Peyer's patch (tissue), 4 donors: ENCODE data around the gene COPG2. TPM values are rescaled to one million over a fixed set of nuclear protein-coding genes. Genes with fewer than 3 reads are reported as not detected.
A peak's percentile ranks its signal among the peaks of the same experiment; 100 is the strongest.

Source experiments
- DNase-seq, 3 donors: peaks; one replicate each; pipeline ENCODE4 v3.0.0-alpha.2; 2017 to 2019
- H3K27ac ChIP-seq, 4 donors: fragments of 200-600 bp; sonication (generic); one replicate each; pipeline ENCODE4 v1.5.1; 2016 to 2019
- H3K27me3 ChIP-seq, 2 donors: fragments of 200-600 bp; sonication (generic); one replicate each; pipeline ENCODE4 v1.5.1; 2019
- H3K36me3 ChIP-seq, 3 donors: fragments of 200-600 bp; sonication (generic); one replicate each; pipeline ENCODE4 v1.5.1; 2016 to 2019
- H3K4me1 ChIP-seq, 4 donors: fragments of 200-600 bp; sonication (generic); one replicate each; pipeline ENCODE4 v1.5.1; 2016 to 2019
- H3K4me3 ChIP-seq, 4 donors: fragments of 200-600 bp; sonication (generic); 1 replicate in 3 of 4; 2 replicates in 1 of 4; pipeline ENCODE4 v1.5.1; 2016 to 2019; ENCODE audit warnings: mild to moderate bottlenecking in 1 of 4
- H3K9me3 ChIP-seq, 4 donors: fragments of 200-600 bp; sonication (generic); one replicate each; pipeline ENCODE4 v1.5.1; 2016 to 2019; ENCODE audit warnings: mild to moderate bottlenecking in 1 of 4
- CTCF ChIP-seq, 6 experiments: fragments of 450-650 bp in 4 of 6; fragments of 200-600 bp in 2 of 6; sonication (generic) in 1 of 6; IDR thresholded peaks; one replicate each; pipeline ENCODE4 v1.5.1; 2017 to 2019; ENCODE audit warnings: antibody characterized with exemption in 6 of 6, mild to moderate bottlenecking in 3 of 6, moderate library complexity in 1 of 6
- POLR2A ChIP-seq, 2 donors: fragments of 450-650 bp; IDR thresholded peaks; one replicate each; pipeline ENCODE4 v1.5.1; 2017; ENCODE audit warnings: antibody characterized with exemption in 2 of 2, mild to moderate bottlenecking in 2 of 2, moderate library complexity in 2 of 2
- total RNA-seq, 4 donors: library from RNA; depleted of rRNA; stranded (reverse); fragments of >200 nt; gene quantifications; one replicate each; pipeline ENCODE4 v1.1.0, GENCODE V29; 2016

Gene COPG2
- total RNA-seq, 4 donors from 2014 or later, result 5.3 to 14.9 (median 12.0) TPM

GRCh38 chr7:130491841-130492522, 176.6 kb downstream of the COPG2 start, which contains the start of gene MEST:
Gene MEST (plus strand): TSS chr7:130492085. CDS start chr7:130492314, 229 bp downstream.
- Histone ChIP-seq H3K4me1 (peaks cover 0 to 4% (median 0%) of the 10 kb centered on the region in 4 donors), H3K4me3 (peak within 1 kb of the TSS; percentile 9 to 50 (median 38)), H3K36me3 (no peaks in the 10 kb centered on the region), H3K27ac (peak within 1 kb of the TSS in 1 of 4 donors; percentile 27), H3K27me3 (no peaks in the 10 kb centered on the region), H3K9me3 (no peaks in the 10 kb centered on the region)
- TF ChIP-seq POLR2A (IDR thresholded peaks at IDR 0.05) (no peak), CTCF (IDR thresholded peaks at IDR 0.05) (no peak)
- DNase-seq, result peak in 1 of 3 donors; percentile 48

DNA sequence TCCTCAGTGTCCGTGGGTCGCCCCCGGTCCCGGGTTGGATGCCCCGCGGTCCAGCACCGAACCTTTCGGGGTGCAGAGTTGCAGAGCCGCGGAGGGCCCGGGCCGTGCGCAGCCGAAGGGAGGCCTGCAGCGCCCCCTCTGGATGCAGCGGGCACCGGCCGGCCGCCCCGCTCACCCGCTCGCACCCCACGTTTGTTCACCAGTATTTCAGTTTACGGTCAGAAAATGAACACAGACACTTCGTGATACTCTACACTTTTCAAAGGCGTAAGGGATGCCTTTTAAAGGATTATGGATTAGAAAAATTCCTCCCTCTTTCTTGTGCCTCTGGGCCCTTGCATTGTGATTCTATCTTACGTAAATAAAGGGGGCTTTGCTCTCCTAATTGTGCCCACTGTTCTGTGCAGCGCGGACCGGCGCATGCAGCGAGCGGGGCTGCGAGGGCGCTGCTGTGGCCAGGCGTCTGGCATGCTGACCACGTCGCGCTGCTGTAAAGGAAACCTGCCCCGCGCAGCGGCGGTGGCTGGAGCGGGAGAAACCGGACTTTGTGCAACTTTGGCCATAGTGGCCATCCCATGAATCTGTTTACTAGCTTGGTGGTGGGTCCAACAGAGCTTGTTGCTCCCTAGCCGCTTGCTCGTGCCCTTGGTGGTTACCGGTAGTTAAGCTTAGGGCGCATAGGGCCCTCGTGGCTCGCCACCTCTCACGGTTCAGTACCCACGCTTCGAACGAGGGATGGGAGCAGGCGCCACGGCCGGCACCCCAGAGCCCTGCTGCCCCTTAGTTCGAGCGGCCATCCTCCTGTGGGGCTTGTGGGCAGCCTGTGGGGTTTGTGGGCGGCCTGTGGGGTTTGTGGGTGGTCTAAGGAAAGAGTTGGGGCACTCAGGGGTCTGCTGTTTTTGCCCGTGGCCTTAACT, 177.4 kb downstream of the COPG2 start:
- peak overlapping the region in 1 of 4 donors; percentile 27 for H3K27ac ChIP-seq
- H3K27me3 ChIP-seq, result no peaks in the 10 kb centered on the region
- peak in 1 of 3 donors; percentile 61 for DNase-seq
- peak in 5 of 6 experiments; percentile 31 to 53 (median 43) for TF ChIP-seq CTCF (IDR thresholded peaks at IDR 0.05)
- no peak for TF ChIP-seq POLR2A (IDR thresholded peaks at IDR 0.05)
- peaks cover 0 to 4% (median 0%) of the 10 kb centered on the region in 4 donors for H3K4me1 ChIP-seq
- peak overlapping the region; percentile 9 to 50 (median 38) for H3K4me3 ChIP-seq
- H3K9me3 ChIP-seq, result no peaks in the 10 kb centered on the region
- H3K36me3 ChIP-seq, result no peaks in the 10 kb centered on the region

GRCh38 chr7:130490311-130490791, 178.2 kb downstream of the COPG2 start:
- Histone ChIP-seq H3K9me3 (no peaks in the 10 kb centered on the region), H3K27me3 (no peaks in the 10 kb centered on the region), H3K36me3 (no peaks in the 10 kb centered on the region), H3K4me3 (peak overlapping the region in 1 of 4 donors; percentile 50), H3K27ac (no peak overlapping the region), H3K4me1 (peaks cover 0 to 5% (median 2%) of the 10 kb centered on the region in 4 donors)
- DNase-seq, result no peak
- TF ChIP-seq POLR2A (IDR thresholded peaks at IDR 0.05), result no peak
- TF ChIP-seq CTCF (IDR thresholded peaks at IDR 0.05), result no peak

- H3K9me3 ChIP-seq, result no peaks in the 10 kb centered on the region
- no peak for TF ChIP-seq POLR2A (IDR thresholded peaks at IDR 0.05)
- TF ChIP-seq CTCF (IDR thresholded peaks at IDR 0.05), result no peak
- no peak for DNase-seq
- H3K27me3 ChIP-seq, result no peaks in the 10 kb centered on the region
- H3K36me3 ChIP-seq, result no peaks in the 10 kb centered on the region
- peaks cover 0 to 5% (median 2%) of the 10 kb centered on the region in 4 donors for H3K4me1 ChIP-seq
- no peak overlapping the region for H3K27ac ChIP-seq
- no peak overlapping the region for H3K4me3 ChIP-seq
Measured at GRCh38 chr7:130489140-130489983, 179.2 kb downstream of the COPG2 start.
